ENCODE measurements around the gene FAH.

FAH gene

GRCh38 chr15:80162059-80162554, 9.3 kb downstream of the FAH start:
- H3K9me3 ChIP-seq (ENCODE audit: insufficient read depth, low read length, severe bottlenecking), result no peaks in the 10 kb centered on the region
- no peaks in the 10 kb centered on the region for H3K27me3 ChIP-seq (ENCODE audit: insufficient read depth, low read length, poor library complexity)
- no peak overlapping the region for H3K4me3 ChIP-seq (ENCODE audit: low read depth in 1 of 2, low read length in 2 of 2)
- no peak overlapping the region for H3K9ac ChIP-seq (ENCODE audit: low read depth, low read length)
- no peaks in the 10 kb centered on the region for H4K20me1 ChIP-seq (ENCODE audit: insufficient read depth, low read length)
- ATAC-seq (ENCODE audit: insufficient read depth, low read depth) (no peak), DNase-seq (no peak)
- H3K79me2 ChIP-seq (ENCODE audit: insufficient read depth, low read length), result no peaks in the 10 kb centered on the region
- peaks cover 16% of the 10 kb centered on the region for H3K4me1 ChIP-seq (ENCODE audit: insufficient read depth, low read length)
- H3K4me2 ChIP-seq (ENCODE audit: insufficient read depth, low read length), result no peak overlapping the region
- TF ChIP-seq CTCF (IDR thresholded peaks at IDR 0.05; ENCODE audit: borderline replicate concordance, extremely low read depth, low read length, poor library complexity, severe bottlenecking) (no peak), EZH2 (IDR thresholded peaks at IDR 0.05; ENCODE audit: borderline replicate concordance, low read depth, low read length, severe bottlenecking) (no peak)
- H3K27ac ChIP-seq (ENCODE audit: low read length), result no peak overlapping the region
- H2AFZ ChIP-seq (ENCODE audit: low read depth, low read length), result no peak overlapping the region
- peaks cover 9% of the 10 kb centered on the region; the same call in 1 of the 2 replicates for H3K36me3 ChIP-seq (ENCODE audit: insufficient read depth, low read length)

- Histone ChIP-seq H3K4me2 (ENCODE audit: insufficient read depth, low read length) (no peak overlapping the region), H3K36me3 (ENCODE audit: insufficient read depth, low read length) (peaks cover 9% of the 10 kb centered on the region; the same call in 1 of the 2 replicates)
Measured at GRCh38 chr15:80163217-80163616, 10.4 kb downstream of the FAH start.

GRCh38 chr15:80163897-80164296, 11.1 kb downstream of the FAH start:
- H3K36me3 ChIP-seq (ENCODE audit: insufficient read depth, low read length), result peaks cover 9% of the 10 kb centered on the region; the same call in 1 of the 2 replicates
- H3K4me3 ChIP-seq (ENCODE audit: low read depth in 1 of 2, low read length in 2 of 2), result no peak overlapping the region
- H3K9ac ChIP-seq (ENCODE audit: low read depth, low read length), result no peak overlapping the region
- no peak overlapping the region for H3K27ac ChIP-seq (ENCODE audit: low read length)
- peaks cover 16% of the 10 kb centered on the region for H3K4me1 ChIP-seq (ENCODE audit: insufficient read depth, low read length)
- no peak overlapping the region for H3K4me2 ChIP-seq (ENCODE audit: insufficient read depth, low read length)
- ATAC-seq (ENCODE audit: insufficient read depth, low read depth) (no peak), DNase-seq (no peak)
- no peaks in the 10 kb centered on the region for H3K9me3 ChIP-seq (ENCODE audit: insufficient read depth, low read length, severe bottlenecking)
- no peaks in the 10 kb centered on the region for H3K27me3 ChIP-seq (ENCODE audit: insufficient read depth, low read length, poor library complexity)
- H4K20me1 ChIP-seq (ENCODE audit: insufficient read depth, low read length), result no peaks in the 10 kb centered on the region
- no peaks in the 10 kb centered on the region for H3K79me2 ChIP-seq (ENCODE audit: insufficient read depth, low read length)
- H2AFZ ChIP-seq (ENCODE audit: low read depth, low read length), result no peak overlapping the region
- TF ChIP-seq EZH2 (IDR thresholded peaks at IDR 0.05; ENCODE audit: borderline replicate concordance, low read depth, low read length, severe bottlenecking) (no peak), CTCF (IDR thresholded peaks at IDR 0.05; ENCODE audit: borderline replicate concordance, extremely low read depth, low read length, poor library complexity, severe bottlenecking) (no peak)

More at GRCh38 chr15:80163217-80163616, 10.4 kb downstream of the FAH start:
- peaks cover 16% of the 10 kb centered on the region for H3K4me1 ChIP-seq (ENCODE audit: insufficient read depth, low read length)
- no peaks in the 10 kb centered on the region for H3K27me3 ChIP-seq (ENCODE audit: insufficient read depth, low read length, poor library complexity)
- no peak overlapping the region for H3K4me3 ChIP-seq (ENCODE audit: low read depth in 1 of 2, low read length in 2 of 2)
- H3K9me3 ChIP-seq (ENCODE audit: insufficient read depth, low read length, severe bottlenecking), result no peaks in the 10 kb centered on the region
- ATAC-seq (ENCODE audit: insufficient read depth, low read depth) (no peak), DNase-seq (no peak)
- H4K20me1 ChIP-seq (ENCODE audit: insufficient read depth, low read length), result no peaks in the 10 kb centered on the region
- no peak overlapping the region for H2AFZ ChIP-seq (ENCODE audit: low read depth, low read length)
- no peak overlapping the region for H3K27ac ChIP-seq (ENCODE audit: low read length)
- H3K9ac ChIP-seq (ENCODE audit: low read depth, low read length), result no peak overlapping the region
- TF ChIP-seq EZH2 (IDR thresholded peaks at IDR 0.05; ENCODE audit: borderline replicate concordance, low read depth, low read length, severe bottlenecking) (no peak), CTCF (IDR thresholded peaks at IDR 0.05; ENCODE audit: borderline replicate concordance, extremely low read depth, low read length, poor library complexity, severe bottlenecking) (no peak)
- H3K79me2 ChIP-seq (ENCODE audit: insufficient read depth, low read length), result no peaks in the 10 kb centered on the region
